K562 (cell line): Measurements from ENCODE around the gene MYO16. TPM values are rescaled to one million over a fixed set of nuclear protein-coding genes. Genes with fewer than 3 reads are reported as not detected.

Experiments used
- ATAC-seq: fragments of 200-7000 bp; cut with Tn5 transposase; 3 replicates; pipeline ENCODE4 v1.9.1; 2020; ENCODE audit warnings: moderate library complexity
- BruUV-seq: library from RNA; stranded (reverse); fragments of 400-500 nt; replicated peaks from 2 replicates; lab custom pipeline; 2021; lab: Mats Ljungman, UMichigan
- CTCF ChIA-PET: fragments of 300-600 bp; formaldehyde crosslinking; extraction: SDS; loops from one replicate; lab custom pipeline; 2021; ENCODE audit warnings: low intra/inter-chr PET ratio; lab: Yijun Ruan, JAX
- POLR2A ChIA-PET: fragments of 300-600, 350-650 bp; sonication (Branson Sonifier 250); formaldehyde crosslinking; extraction: SDS; loops from one replicate; lab custom pipeline; 2021; ENCODE audit warnings: antibody characterized with exemption, inconsistent platforms; lab: Yijun Ruan, JAX
- DNase-seq, 4 experiments: peaks; one replicate each; pipeline versions ENCODE4 v3.0.0 to v3.0.0-alpha.2; 2011 to 2018; ENCODE audit warnings: low spot score in 3 of 4, mixed read lengths in 3 of 4; ENCODE audit errors: extremely low read depth in 1 of 4
- FAIRE-seq: peaks from 2 replicates; lab custom pipeline; 2011; peaks lifted over from hg19 to GRCh38; lab: Jason Lieb, UNC
- H2AFZ ChIP-seq: 2 replicates; pipeline ENCODE4 v1.6.0; 2011; ENCODE audit warnings: low read depth, low read length, control low read depth, inconsistent platforms
- H3K27ac ChIP-seq: fragments of 200-600 bp; 3 replicates; pipeline ENCODE4 v1.8.0; 2011; ENCODE audit warnings: low read depth, mild to moderate bottlenecking, control low read depth, inconsistent platforms, low read length, moderate library complexity, mixed read lengths; ENCODE audit errors: extremely low read depth
- H3K27me3 ChIP-seq, 2 experiments: fragments of 300-600 bp in 1 of 2; 2 replicates in 1 of 2; 3 replicates in 1 of 2; pipeline versions ENCODE4 v1.6.0 to v1.8.0; 2011; ENCODE audit warnings: inconsistent platforms in 2 of 2, low read length in 2 of 2, mild to moderate bottlenecking in 1 of 2, mixed read lengths in 1 of 2, moderate library complexity in 1 of 2; ENCODE audit not compliant: control insufficient read depth in 2 of 2, insufficient read depth in 2 of 2
- H3K36me3 ChIP-seq: fragments of 300-600 bp; 3 replicates; pipeline ENCODE4 v1.8.0; 2011; ENCODE audit warnings: mild to moderate bottlenecking, low read length, inconsistent platforms; ENCODE audit not compliant: control insufficient read depth, insufficient read depth
- H3K4me1 ChIP-seq, 2 experiments: fragments of 200-600 bp in 1 of 2; replicated peaks in 1 of 2; 2 replicates in 1 of 2; 3 replicates in 1 of 2; pipeline versions ENCODE4 v1.5.1 to v1.8.0; 2011; ENCODE audit warnings: inconsistent platforms in 2 of 2, low read length in 2 of 2, mild to moderate bottlenecking in 1 of 2, mixed read lengths in 1 of 2, moderate library complexity in 1 of 2; ENCODE audit not compliant: control insufficient read depth in 2 of 2, insufficient read depth in 2 of 2
- H3K4me2 ChIP-seq: 2 replicates; pipeline ENCODE4 v1.6.1; 2011; ENCODE audit warnings: low read length, control low read depth, inconsistent platforms, mixed read lengths; ENCODE audit not compliant: insufficient read depth
- H3K4me3 ChIP-seq: fragments of 200-600 bp; sonication (generic), shearing (Covaris generic); 2 replicates; pipeline ENCODE4 v1.5.1; 2016; ENCODE audit warnings: control low read depth, inconsistent platforms
- H3K79me2 ChIP-seq: fragments of 200-600 bp; 3 replicates; pipeline ENCODE4 v1.8.0; 2011; ENCODE audit warnings: low read length, inconsistent platforms; ENCODE audit not compliant: control insufficient read depth, insufficient read depth
- H3K9ac ChIP-seq, 2 experiments: 2 replicates each; pipeline versions ENCODE4 v1.6.0 to v1.6.1; 2011; ENCODE audit warnings: low read depth in 2 of 2, low read length in 2 of 2, control low read depth in 1 of 2, inconsistent platforms in 1 of 2, mild to moderate bottlenecking in 1 of 2, mixed read lengths in 1 of 2; ENCODE audit not compliant: insufficient read depth in 1 of 2
- H3K9me1 ChIP-seq: one replicate; pipeline ENCODE4 v1.6.0; 2011; ENCODE audit warnings: inconsistent platforms, mild to moderate bottlenecking, low read length, moderate library complexity; ENCODE audit not compliant: control insufficient read depth, insufficient read depth
- H3K9me3 ChIP-seq: replicated peaks from 2 replicates; pipeline ENCODE4 v1.5.1; 2011; ENCODE audit warnings: low read depth, low read length, inconsistent platforms; ENCODE audit not compliant: control insufficient read depth, insufficient read depth
- H4K20me1 ChIP-seq: replicated peaks from 2 replicates; pipeline ENCODE4 v1.6.1; 2011; ENCODE audit warnings: low read length, inconsistent platforms, mixed read lengths; ENCODE audit not compliant: control insufficient read depth, insufficient read depth
- ASH1L ChIP-seq: fragments of 450-650 bp; IDR thresholded peaks from 2 replicates; pipeline ENCODE4 v1.6.1; 2018; ENCODE audit warnings: borderline replicate concordance, mild to moderate bottlenecking, low read depth; ENCODE audit not compliant: partially characterized antibody
- HMGN3 ChIP-seq: IDR thresholded peaks from 2 replicates; pipeline ENCODE4 v1.6.1; 2011; ENCODE audit warnings: borderline replicate concordance, low read depth, mild to moderate bottlenecking, mixed read lengths, low read length; ENCODE audit not compliant: insufficient read length; ENCODE audit errors: extremely low read depth
- HOMEZ ChIP-seq: fragments of 250-450 bp; sonication (Bioruptor Pico); IDR thresholded peaks from 2 replicates; pipeline ENCODE4 v1.4.0; 2020; ENCODE audit warnings: mild to moderate bottlenecking, moderate library complexity
- KAT7 ChIP-seq: sonication (generic); formaldehyde crosslinking; IDR thresholded peaks from 2 replicates; pipeline ENCODE4 v1.8.0; 2022; ENCODE audit warnings: missing genetic modification reagents, mild to moderate bottlenecking, borderline replicate concordance
- KDM4B ChIP-seq, 2 experiments: fragments of 450-650 bp in 1 of 2; sonication (generic) in 1 of 2; IDR thresholded peaks; 2 replicates each; pipeline ENCODE4 v1.6.1; 2016 to 2017; ENCODE audit warnings: borderline replicate concordance in 2 of 2, antibody characterized with exemption in 1 of 2, low read depth in 1 of 2, mild to moderate bottlenecking in 1 of 2
- MIER1 ChIP-seq: fragments of 450-650 bp; IDR thresholded peaks from 2 replicates; pipeline ENCODE4 v1.6.1; 2016; ENCODE audit warnings: antibody characterized with exemption, mild to moderate bottlenecking, low read depth
- NR2F6 ChIP-seq: fragments of 450-650 bp; formaldehyde crosslinking; IDR thresholded peaks from 2 replicates; pipeline ENCODE4 v1.4.0; 2020; ENCODE audit warnings: mild to moderate bottlenecking
- PML ChIP-seq: IDR thresholded peaks from 2 replicates; pipeline ENCODE4 v1.6.1; 2012; ENCODE audit warnings: low read length, inconsistent platforms
- RNF2 ChIP-seq: sonication (generic); IDR thresholded peaks from 2 replicates; pipeline ENCODE4 v1.6.1; 2016
- SRSF9 ChIP-seq: fragments of 200-400 bp; formaldehyde crosslinking; IDR thresholded peaks from 2 replicates; pipeline ENCODE4 v1.6.1; 2017; ENCODE audit warnings: low read depth, low read length, borderline replicate concordance
- UBTF ChIP-seq, 2 experiments: IDR thresholded peaks; 2 replicates each; pipeline ENCODE4 v1.6.1; 2012; ENCODE audit warnings: improper control_type of control experiment in 2 of 2, low read depth in 2 of 2, low read length in 2 of 2, borderline replicate concordance in 1 of 2
- ZNF165 ChIP-seq: fragments of 250-450 bp; sonication (Bioruptor Pico); IDR thresholded peaks from 2 replicates; pipeline ENCODE4 v1.4.0; 2020; ENCODE audit warnings: borderline replicate concordance
- ZNF217 ChIP-seq: sonication (generic); formaldehyde crosslinking; IDR thresholded peaks from 2 replicates; pipeline ENCODE4 v1.8.0; 2022; ENCODE audit warnings: mild to moderate bottlenecking, missing genetic modification reagents
- ZNF639 ChIP-seq, 2 experiments: fragments of 200-800 bp in 1 of 2; sonication (Bioruptor generic) in 1 of 2; sonication (generic) in 1 of 2; formaldehyde crosslinking in 1 of 2; IDR thresholded peaks in 1 of 2; conservative IDR thresholded peaks in 1 of 2; 2 replicates each; pipeline versions ENCODE4 v1.5.0 to v1.6.1; 2016 to 2020; ENCODE audit warnings: missing compliant biosample characterization in 1 of 2, missing genetic modification characterization in 1 of 2, missing genetic modification reagents in 1 of 2
- ZNF740 ChIP-seq, 3 experiments: fragments of 200-800 bp in 1 of 3; sonication (Bioruptor generic) in 1 of 3; sonication (generic) in 1 of 3; formaldehyde crosslinking in 1 of 3; IDR thresholded peaks; 2 replicates each; pipeline versions ENCODE4 v1.6.1 to v1.8.0; 2016 to 2022; ENCODE audit warnings: mild to moderate bottlenecking in 2 of 3, missing compliant biosample characterization in 2 of 3, missing genetic modification characterization in 2 of 3, missing genetic modification reagents in 1 of 3
- WGBS: fragments of 100-300 bp; shearing (Covaris generic); methylation state at CpG from one replicate; pipeline ENCODE4 v1.1.6; 2016; ENCODE audit warnings: low coverage, mixed read lengths; ENCODE audit not compliant: insufficient coverage; ENCODE audit errors: missing lambda C conversion rate; 5-methylcytosine and 5-hydroxymethylcytosine counted together
- in situ Hi-C: fragments of 300-500 bp; cut with MboI; formaldehyde crosslinking; loops from 4 replicates; pipeline ENCODE4 v1.15.0; 2018; ENCODE audit warnings: inconsistent platforms, mixed read lengths
- intact Hi-C: fragments of 100-400 bp; cut with micrococcal nuclease; formaldehyde crosslinking; loops from 2 replicates; pipeline ENCODE4 v1.14.2; 2022
- polyA plus RNA-seq, 8 experiments: library from polyadenylated mRNA; depleted of rRNA in 4 of 8; stranded (reverse) in 5 of 8; unstranded in 3 of 8; fragments of >200 nt; fragmentation: Nextera tagmentation in 2 of 8; fragmentation: Illumina TruSeq in 1 of 8; extraction: Ambion mirVana in 2 of 8; extraction: Trizol in 1 of 8; gene quantifications; 2 replicates each; pipeline versions ENCODE4 v1.2.1 to v1.2.3, GENCODE V29; 2011 to 2014; ENCODE audit warnings: inconsistent platforms in 1 of 8, missing spikeins in 1 of 8
- total RNA-seq, 7 experiments: library from RNA; depleted of rRNA in 6 of 7; stranded (reverse); fragments of >200 nt in 6 of 7; fragmentation: Illumina TruSeq in 2 of 7; extraction: Trizol in 2 of 7; gene quantifications; 2 replicates each; pipeline versions ENCODE4 v1.2.1 to v1.2.3, GENCODE V29; 2011 to 2021; ENCODE audit warnings: low replicate concordance in 1 of 7

The MYO16 gene
- total and polyA plus RNA-seq, 9 of the 15 experiments (the other 6 are each of a cell fraction or from before 2014, with no cell fraction given): 4.3 to 45.7 (median 12.1) TPM

GRCh38 chr13:108775597-108775996 lies 146.2 kb downstream of the MYO16 start:
- Histone ChIP-seq H3K4me2 (no peak overlapping the region), H3K9me1 (no peaks in the 10 kb centered on the region), H3K9me3 (peaks cover 7% of the 10 kb centered on the region), H3K4me3 (no peak overlapping the region), H2AFZ (no peak overlapping the region), H4K20me1 (no peaks in the 10 kb centered on the region), H3K79me2 (peaks cover 4% of the 10 kb centered on the region; the same call in 2 of the 3 replicates), H3K9ac (no peak overlapping the region), H3K27me3 (no peaks in the 10 kb centered on the region), H3K27ac (no peak overlapping the region), H3K4me1 (peaks cover 4 to 8% of the 10 kb centered on the region in 2 experiments; a peak in 2 of 5 replicates), H3K36me3 (peaks cover 4% of the 10 kb centered on the region; the same call in 1 of the 3 replicates)
- ChIA-PET CTCF (no interaction called here), POLR2A (no interaction called here)
- FAIRE-seq (no peak), DNase-seq (no peak), ATAC-seq (no peak)
- BruUV-seq: no TSS peak
- in situ Hi-C loops (loop anchor here (10.0 kb wide), 1 partner anchor 1521 kb away; no protein-coding TSS in a partner anchor), intact Hi-C loops (loop anchor here (5.0 to 10.0 kb wide), 2 partner anchors 119 to 163 kb away; no protein-coding TSS in a partner anchor)
- 78% methylated on average over 8 of the region's 8 CpGs for WGBS
- TF ChIP-seq ZNF165 (no peak), ASH1L (no peak), SRSF9 (no peak), ZNF217 (CRISPR knock-in tag) (no peak), ZNF740 (CRISPR knock-in tag; IDR thresholded peaks at IDR 0.05) (no peak), ZNF740 (tag; IDR thresholded peaks at IDR 0.05) (no peak), RNF2 (no peak), MIER1 (no peak), HOMEZ (no peak), PML (no peak), KDM4B (IDR thresholded peaks at IDR 0.05; ENCODE audit: borderline replicate concordance in 2 of 2, low read depth in 1 of 2) (no peak), UBTF (IDR thresholded peaks at IDR 0.05; ENCODE audit: borderline replicate concordance in 1 of 2, low read depth in 2 of 2, low read length in 2 of 2) (no peak), ZNF639 (CRISPR knock-in tag; conservative IDR thresholded peaks at IDR 0.05 in 1 of 2, IDR thresholded peaks at IDR 0.05 in 1 of 2) (no peak), KAT7 (CRISPR knock-in tag) (no peak), HMGN3 (no peak), NR2F6 (CRISPR knock-in tag) (no peak)
